Ascending aorta (tissue), 2 donors: ENCODE data around the gene PLPP1. TPM values are rescaled to one million over a fixed set of nuclear protein-coding genes. Genes with fewer than 3 reads are reported as not detected.

Experiments used
- DNase-seq, 2 donors: peaks; one replicate each; pipeline ENCODE4 v3.0.0-alpha.2; 2019; ENCODE audit warnings: low spot score in 2 of 2
- H3K27ac ChIP-seq, 2 donors: fragments of 200-600 bp; sonication (generic); one replicate each; pipeline ENCODE4 v1.5.1; 2016 to 2017; ENCODE audit warnings: mild to moderate bottlenecking in 1 of 2
- H3K27me3 ChIP-seq: fragments of 200-600 bp; sonication (generic); one replicate; pipeline ENCODE4 v1.5.1; 2017
- H3K36me3 ChIP-seq, 2 donors: fragments of 200-600 bp; sonication (generic); one replicate each; pipeline ENCODE4 v1.5.1; 2016
- H3K4me1 ChIP-seq, 2 donors: fragments of 200-600 bp; sonication (generic); one replicate each; pipeline ENCODE4 v1.5.1; 2016 to 2017; ENCODE audit warnings: mild to moderate bottlenecking in 1 of 2
- H3K4me3 ChIP-seq, 2 donors: fragments of 200-600 bp; sonication (generic); one replicate each; pipeline ENCODE4 v1.5.1; 2016 to 2017; ENCODE audit warnings: mild to moderate bottlenecking in 1 of 2
- H3K9me3 ChIP-seq, 2 donors: fragments of 200-600 bp; sonication (generic); one replicate each; pipeline ENCODE4 v1.5.1; 2016
- CTCF ChIP-seq, 3 experiments: fragments of 200-600 bp in 2 of 3; fragments of 450-650 bp in 1 of 3; sonication (generic) in 2 of 3; IDR thresholded peaks; one replicate each; pipeline ENCODE4 v1.5.1; 2016 to 2019; ENCODE audit warnings: antibody characterized with exemption in 3 of 3, mild to moderate bottlenecking in 1 of 3, moderate library complexity in 1 of 3
- intact Hi-C: fragments of 100-400 bp; cut with DNase I; formaldehyde crosslinking; loops from one replicate; pipeline ENCODE4 v1.15.1; 2023
- total RNA-seq: library from RNA; depleted of rRNA; stranded (reverse); fragments of >200 nt; gene quantifications from one replicate; pipeline ENCODE4 v1.1.0, GENCODE V29; 2016

Gene PLPP1
- total RNA-seq, 1 donor from 2014 or later = 1,314 TPM

- intact Hi-C loops = no loop called here
- H3K27me3 ChIP-seq = no peaks in the 10 kb centered on the region
These were observed 143.1 kb downstream of the PLPP1 start for GRCh38 chr5:55391707-55392106.

GRCh38 chr5:55387865-55388264, 146.9 kb downstream of the PLPP1 start:
- no peak for DNase-seq
- no peak overlapping the region for H3K27ac ChIP-seq
- H3K36me3 ChIP-seq = peaks cover 16 to 33% of the 10 kb centered on the region in 2 donors
- no peak for TF ChIP-seq CTCF (IDR thresholded peaks at IDR 0.05)
- H3K27me3 ChIP-seq = no peaks in the 10 kb centered on the region
- no peaks in the 10 kb centered on the region for H3K4me1 ChIP-seq
- H3K4me3 ChIP-seq = no peak overlapping the region
- intact Hi-C loops = loop anchor here (5.0 kb wide), 1 partner anchor 36 kb away; no protein-coding TSS in a partner anchor
- H3K9me3 ChIP-seq = peaks cover 8 to 15% of the 10 kb centered on the region in 2 donors

More at GRCh38 chr5:55391707-55392106, 143.1 kb downstream of the PLPP1 start:
- DNase-seq = no peak
- peaks cover 0 to 4% of the 10 kb centered on the region in 2 donors for H3K9me3 ChIP-seq
- no peak overlapping the region for H3K4me3 ChIP-seq
- H3K27ac ChIP-seq = no peak overlapping the region
- H3K4me1 ChIP-seq = no peaks in the 10 kb centered on the region
- no peak for TF ChIP-seq CTCF (IDR thresholded peaks at IDR 0.05)
- H3K36me3 ChIP-seq = peaks cover 13 to 24% of the 10 kb centered on the region in 2 donors

GRCh38 chr5:55386356-55386755, 148.4 kb downstream of the PLPP1 start:
- DNase-seq = no peak
- no peaks in the 10 kb centered on the region for H3K27me3 ChIP-seq
- TF ChIP-seq CTCF (IDR thresholded peaks at IDR 0.05) = no peak
- no peak overlapping the region for H3K4me3 ChIP-seq
- peaks cover 18 to 33% of the 10 kb centered on the region in 2 donors for H3K36me3 ChIP-seq
- H3K27ac ChIP-seq = no peak overlapping the region
- H3K4me1 ChIP-seq = no peaks in the 10 kb centered on the region
- intact Hi-C loops = loop anchor here (5.0 kb wide), 1 partner anchor 34 kb away; no protein-coding TSS in a partner anchor
- H3K9me3 ChIP-seq = peaks cover 13 to 16% of the 10 kb centered on the region in 2 donors

- peaks cover 13 to 16% of the 10 kb centered on the region in 2 donors for H3K9me3 ChIP-seq
- no peak overlapping the region for H3K4me3 ChIP-seq
- no peaks in the 10 kb centered on the region for H3K4me1 ChIP-seq
- peaks cover 18 to 33% of the 10 kb centered on the region in 2 donors for H3K36me3 ChIP-seq
- no peak for DNase-seq
- TF ChIP-seq CTCF (IDR thresholded peaks at IDR 0.05) = no peak
- no peaks in the 10 kb centered on the region for H3K27me3 ChIP-seq
- no peak overlapping the region for H3K27ac ChIP-seq
- intact Hi-C loops = loop anchor here (5.0 kb wide), 1 partner anchor 34 kb away; no protein-coding TSS in a partner anchor
These were observed 148.9 kb downstream of the PLPP1 start for GRCh38 chr5:55385846-55386245.

GRCh38 chr5:55385227-55385626, 149.5 kb downstream of the PLPP1 start:
- intact Hi-C loops = loop anchor here (5.0 kb wide), 1 partner anchor 33 kb away; no protein-coding TSS in a partner anchor
- Histone ChIP-seq H3K4me3 (no peak overlapping the region), H3K27ac (no peak overlapping the region), H3K36me3 (peaks cover 17 to 33% of the 10 kb centered on the region in 2 donors), H3K27me3 (no peaks in the 10 kb centered on the region), H3K4me1 (no peaks in the 10 kb centered on the region), H3K9me3 (peaks cover 13 to 16% of the 10 kb centered on the region in 2 donors)
- no peak for TF ChIP-seq CTCF (IDR thresholded peaks at IDR 0.05)
- DNase-seq = no peak
